Measurements from ENCODE around the gene ABLIM2.

- TF ChIP-seq, protein P1, sequence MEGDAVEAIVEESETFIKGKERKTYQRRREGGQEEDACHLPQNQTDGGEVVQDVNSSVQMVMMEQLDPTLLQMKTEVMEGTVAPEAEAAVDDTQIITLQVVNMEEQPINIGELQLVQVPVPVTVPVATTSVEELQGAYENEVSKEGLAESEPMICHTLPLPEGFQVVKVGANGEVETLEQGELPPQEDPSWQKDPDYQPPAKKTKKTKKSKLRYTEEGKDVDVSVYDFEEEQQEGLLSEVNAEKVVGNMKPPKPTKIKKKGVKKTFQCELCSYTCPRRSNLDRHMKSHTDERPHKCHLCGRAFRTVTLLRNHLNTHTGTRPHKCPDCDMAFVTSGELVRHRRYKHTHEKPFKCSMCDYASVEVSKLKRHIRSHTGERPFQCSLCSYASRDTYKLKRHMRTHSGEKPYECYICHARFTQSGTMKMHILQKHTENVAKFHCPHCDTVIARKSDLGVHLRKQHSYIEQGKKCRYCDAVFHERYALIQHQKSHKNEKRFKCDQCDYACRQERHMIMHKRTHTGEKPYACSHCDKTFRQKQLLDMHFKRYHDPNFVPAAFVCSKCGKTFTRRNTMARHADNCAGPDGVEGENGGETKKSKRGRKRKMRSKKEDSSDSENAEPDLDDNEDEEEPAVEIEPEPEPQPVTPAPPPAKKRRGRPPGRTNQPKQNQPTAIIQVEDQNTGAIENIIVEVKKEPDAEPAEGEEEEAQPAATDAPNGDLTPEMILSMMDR (IDR thresholded peaks at IDR 0.05): no peak
- no peak for TF ChIP-seq POLR2A (IDR thresholded peaks at IDR 0.05)
Measured at GRCh38 chr4:8125526-8126056, 33.0 kb downstream of the ABLIM2 start.
